A549 (cell line): Measurements from ENCODE around the gene AADAC.

Experiments used
- CBX8 ChIP-seq: fragments of 200-600 bp; sonication (generic); IDR thresholded peaks from 2 replicates; pipeline ENCODE4 v1.6.1; 2016
- CEBPB ChIP-seq, 2 experiments: fragments of >200 bp in 1 of 2; sonication (Bioruptor Twin) in 1 of 2; formaldehyde crosslinking in 1 of 2; IDR thresholded peaks; 2 replicates each; pipeline ENCODE4 v1.6.1; 2012 to 2016
- CTCF ChIP-seq: fragments of >200 bp; sonication (Bioruptor Twin); formaldehyde crosslinking; IDR thresholded peaks from 3 replicates; pipeline ENCODE4 v1.5.1; 2016
- POLR2A ChIP-seq: IDR thresholded peaks from 2 replicates; pipeline ENCODE4 v1.6.1; 2012; ENCODE audit warnings: mild to moderate bottlenecking, low read length
- RAD21 ChIP-seq, 2 experiments: fragments of >200 bp in 1 of 2; sonication (Bioruptor Twin) in 1 of 2; formaldehyde crosslinking in 1 of 2; IDR thresholded peaks in 1 of 2; conservative IDR thresholded peaks in 1 of 2; 2 replicates in 1 of 2; 3 replicates in 1 of 2; pipeline ENCODE4 v1.6.1; 2012 to 2018; ENCODE audit warnings: inconsistent platforms in 1 of 2
- ZNF302 ChIP-seq: fragments of 250-450 bp; sonication (Bioruptor Pico); IDR thresholded peaks from 2 replicates; pipeline ENCODE4 v1.9.0; 2021; ENCODE audit warnings: inconsistent platforms, mild to moderate bottlenecking, moderate library complexity
- TF ChIP-seq, protein P1 (sequence below): fragments of 200-600 bp; sonication (generic); IDR thresholded peaks from 2 replicates; pipeline ENCODE4 v1.6.1; 2016; ENCODE audit warnings: antibody characterized with exemption, mild to moderate bottlenecking, moderate library complexity

- no peak for TF ChIP-seq CTCF
- no peak for TF ChIP-seq CBX8
- no peak for TF ChIP-seq POLR2A
- no peak for TF ChIP-seq ZNF302 (CRISPR knock-in tag)
- TF ChIP-seq, protein P1, sequence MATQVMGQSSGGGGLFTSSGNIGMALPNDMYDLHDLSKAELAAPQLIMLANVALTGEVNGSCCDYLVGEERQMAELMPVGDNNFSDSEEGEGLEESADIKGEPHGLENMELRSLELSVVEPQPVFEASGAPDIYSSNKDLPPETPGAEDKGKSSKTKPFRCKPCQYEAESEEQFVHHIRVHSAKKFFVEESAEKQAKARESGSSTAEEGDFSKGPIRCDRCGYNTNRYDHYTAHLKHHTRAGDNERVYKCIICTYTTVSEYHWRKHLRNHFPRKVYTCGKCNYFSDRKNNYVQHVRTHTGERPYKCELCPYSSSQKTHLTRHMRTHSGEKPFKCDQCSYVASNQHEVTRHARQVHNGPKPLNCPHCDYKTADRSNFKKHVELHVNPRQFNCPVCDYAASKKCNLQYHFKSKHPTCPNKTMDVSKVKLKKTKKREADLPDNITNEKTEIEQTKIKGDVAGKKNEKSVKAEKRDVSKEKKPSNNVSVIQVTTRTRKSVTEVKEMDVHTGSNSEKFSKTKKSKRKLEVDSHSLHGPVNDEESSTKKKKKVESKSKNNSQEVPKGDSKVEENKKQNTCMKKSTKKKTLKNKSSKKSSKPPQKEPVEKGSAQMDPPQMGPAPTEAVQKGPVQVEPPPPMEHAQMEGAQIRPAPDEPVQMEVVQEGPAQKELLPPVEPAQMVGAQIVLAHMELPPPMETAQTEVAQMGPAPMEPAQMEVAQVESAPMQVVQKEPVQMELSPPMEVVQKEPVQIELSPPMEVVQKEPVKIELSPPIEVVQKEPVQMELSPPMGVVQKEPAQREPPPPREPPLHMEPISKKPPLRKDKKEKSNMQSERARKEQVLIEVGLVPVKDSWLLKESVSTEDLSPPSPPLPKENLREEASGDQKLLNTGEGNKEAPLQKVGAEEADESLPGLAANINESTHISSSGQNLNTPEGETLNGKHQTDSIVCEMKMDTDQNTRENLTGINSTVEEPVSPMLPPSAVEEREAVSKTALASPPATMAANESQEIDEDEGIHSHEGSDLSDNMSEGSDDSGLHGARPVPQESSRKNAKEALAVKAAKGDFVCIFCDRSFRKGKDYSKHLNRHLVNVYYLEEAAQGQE: no peak
- TF ChIP-seq RAD21 (conservative IDR thresholded peaks at IDR 0.05 in 1 of 2, IDR thresholded peaks at IDR 0.05 in 1 of 2): no peak
- no peak for TF ChIP-seq CEBPB (IDR thresholded peaks at IDR 0.05)
Observed at GRCh38 chr3:151869181-151869580, 55.3 kb downstream of the AADAC start.
